Upper lobe of right lung (tissue), 1 donor: Measurements from ENCODE around the gene IL1RN. TPM values are rescaled to one million over a fixed set of nuclear protein-coding genes. Genes with fewer than 3 reads are reported as not detected.

ENCODE experiments used
- ATAC-seq: fragments of 200-7000 bp; cut with Tn5 transposase; one replicate; pipeline ENCODE4 v1.9.1; 2020; ENCODE audit warnings: mild to moderate bottlenecking, moderate library complexity
- DNase-seq: peaks from one replicate; pipeline ENCODE4 v3.0.0-alpha.2; 2020
- H3K27ac ChIP-seq: fragments of 200-600 bp; one replicate; pipeline ENCODE4 v1.8.0; 2022
- H3K27me3 ChIP-seq: fragments of 200-600 bp; one replicate; pipeline ENCODE4 v1.8.0; 2022; ENCODE audit warnings: mild to moderate bottlenecking
- H3K36me3 ChIP-seq: fragments of 200-600 bp; one replicate; pipeline ENCODE4 v1.8.0; 2022
- H3K4me1 ChIP-seq: fragments of 200-600 bp; one replicate; pipeline ENCODE4 v1.8.0; 2022
- H3K4me3 ChIP-seq: fragments of 200-600 bp; one replicate; pipeline ENCODE4 v1.8.0; 2022; ENCODE audit warnings: mild to moderate bottlenecking
- H3K9me3 ChIP-seq: fragments of 200-600 bp; one replicate; pipeline ENCODE4 v1.8.0; 2022
- intact Hi-C: fragments of 100-400 bp; cut with DNase I; formaldehyde crosslinking; loops from one replicate; pipeline ENCODE4 v1.11.0; 2022
- total RNA-seq: library from RNA; stranded (reverse); fragmentation: NEBNext Ultra II Directional; extraction: Animal tissue kit (Norgen Biotek cat#: 25700); gene quantifications from one replicate; pipeline ENCODE4 v1.2.1, GENCODE V29; 2021
- TF ChIP-seq, protein P1 (sequence below): fragments of 200-600 bp; IDR thresholded peaks from one replicate; pipeline ENCODE4 v1.8.0; 2022; ENCODE audit warnings: antibody characterized with exemption
- donor health status: DM: no; HTN: yes; CAD: no; lungs with severe emphysema.

The IL1RN gene
- total RNA-seq, 1 donor from 2014 or later = 41.7 TPM

DNA sequence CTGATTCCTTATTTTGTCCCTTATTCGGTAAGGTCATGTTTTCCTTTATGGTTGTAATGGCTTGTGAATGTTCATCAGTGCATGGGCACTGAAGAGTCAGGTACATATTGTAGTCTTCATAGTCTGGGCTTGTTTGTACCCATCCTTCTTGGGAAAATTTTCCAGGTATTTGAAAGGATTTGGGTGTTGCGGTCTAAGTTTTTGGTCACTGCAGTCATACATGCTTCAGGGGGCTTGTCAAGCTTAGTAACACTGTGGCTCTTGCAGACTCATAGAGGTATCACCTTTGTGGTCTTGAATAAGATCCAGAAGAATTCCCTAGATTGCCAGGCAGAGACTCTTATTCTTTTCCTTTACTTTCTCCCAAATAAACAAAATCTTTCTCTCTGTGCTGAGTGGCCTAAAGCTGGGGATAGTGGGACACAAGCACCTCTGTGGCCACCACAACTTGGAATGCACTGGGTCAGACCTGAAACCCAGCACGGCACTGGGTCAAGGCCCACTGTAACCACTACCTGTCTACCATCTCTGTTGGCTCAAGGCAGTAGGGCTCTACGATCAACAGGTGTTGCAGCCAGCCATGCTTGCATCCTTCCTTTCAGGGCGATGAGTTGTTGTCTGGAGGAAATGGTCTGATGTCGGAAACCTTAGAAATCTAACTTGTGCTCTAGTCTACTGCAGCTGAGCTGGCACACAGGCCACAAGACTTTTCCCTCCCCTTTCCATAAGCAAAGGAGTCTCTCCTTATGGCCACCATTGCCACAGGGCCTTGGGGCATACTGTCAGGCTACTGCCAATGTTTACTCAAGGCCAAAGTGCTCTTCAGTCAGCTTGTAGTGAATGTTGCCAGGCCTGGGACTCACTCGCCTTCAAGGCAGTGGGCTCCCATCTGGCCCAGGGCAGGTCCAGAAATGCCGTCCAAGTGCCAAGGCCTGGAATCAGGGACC lies 21.5 kb downstream of the IL1RN start:
- Histone ChIP-seq H3K27me3 (no peaks in the 10 kb centered on the region), H3K4me3 (no peak overlapping the region), H3K9me3 (no peaks in the 10 kb centered on the region), H3K4me1 (no peaks in the 10 kb centered on the region), H3K36me3 (no peaks in the 10 kb centered on the region), H3K27ac (no peak overlapping the region)
- no peak for DNase-seq
- intact Hi-C loops = no loop called here
- peak; percentile 31 for ATAC-seq
- TF ChIP-seq, protein P1, sequence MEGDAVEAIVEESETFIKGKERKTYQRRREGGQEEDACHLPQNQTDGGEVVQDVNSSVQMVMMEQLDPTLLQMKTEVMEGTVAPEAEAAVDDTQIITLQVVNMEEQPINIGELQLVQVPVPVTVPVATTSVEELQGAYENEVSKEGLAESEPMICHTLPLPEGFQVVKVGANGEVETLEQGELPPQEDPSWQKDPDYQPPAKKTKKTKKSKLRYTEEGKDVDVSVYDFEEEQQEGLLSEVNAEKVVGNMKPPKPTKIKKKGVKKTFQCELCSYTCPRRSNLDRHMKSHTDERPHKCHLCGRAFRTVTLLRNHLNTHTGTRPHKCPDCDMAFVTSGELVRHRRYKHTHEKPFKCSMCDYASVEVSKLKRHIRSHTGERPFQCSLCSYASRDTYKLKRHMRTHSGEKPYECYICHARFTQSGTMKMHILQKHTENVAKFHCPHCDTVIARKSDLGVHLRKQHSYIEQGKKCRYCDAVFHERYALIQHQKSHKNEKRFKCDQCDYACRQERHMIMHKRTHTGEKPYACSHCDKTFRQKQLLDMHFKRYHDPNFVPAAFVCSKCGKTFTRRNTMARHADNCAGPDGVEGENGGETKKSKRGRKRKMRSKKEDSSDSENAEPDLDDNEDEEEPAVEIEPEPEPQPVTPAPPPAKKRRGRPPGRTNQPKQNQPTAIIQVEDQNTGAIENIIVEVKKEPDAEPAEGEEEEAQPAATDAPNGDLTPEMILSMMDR = no peak

DNA sequence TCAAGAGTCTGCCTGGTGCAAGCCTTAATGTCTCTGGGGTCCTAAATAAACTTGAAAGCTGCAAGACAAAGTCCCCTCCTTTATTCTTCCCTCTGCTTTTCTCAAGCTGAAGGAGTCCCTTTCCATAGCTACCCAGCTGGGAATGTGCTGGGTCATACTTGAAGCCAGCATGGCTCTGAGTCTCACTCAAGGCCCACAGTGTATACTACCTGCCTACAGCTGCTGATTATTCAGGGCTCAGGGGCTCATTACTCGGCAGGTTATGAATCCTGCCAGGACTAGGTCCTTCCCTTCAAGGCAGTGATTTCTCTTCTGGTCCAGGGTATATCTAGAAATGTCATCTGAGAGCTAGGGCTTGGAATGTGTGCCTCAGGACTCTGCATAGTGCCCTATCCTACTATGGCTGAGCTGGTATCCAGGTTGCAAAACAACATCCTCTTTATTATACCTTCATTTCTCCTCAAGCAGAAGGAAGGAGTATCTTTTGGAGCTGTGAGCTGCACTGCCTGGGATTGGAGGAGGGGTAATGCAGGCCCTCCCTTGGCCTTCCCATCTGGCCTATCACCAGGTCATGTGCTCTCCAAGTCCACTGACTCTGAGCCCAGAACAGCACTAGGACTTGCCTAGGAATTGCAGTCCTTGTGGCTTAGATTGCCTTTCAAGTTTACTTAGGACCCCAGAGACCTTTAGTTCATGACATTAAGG lies 22.3 kb downstream of the IL1RN start:
- H3K4me1 ChIP-seq = no peaks in the 10 kb centered on the region
- H3K36me3 ChIP-seq = no peaks in the 10 kb centered on the region
- DNase-seq (no peak), ATAC-seq (peak; percentile 13)
- intact Hi-C loops = no loop called here
- TF ChIP-seq, protein P1 = no peak
- H3K27ac ChIP-seq = no peak overlapping the region
- no peak overlapping the region for H3K4me3 ChIP-seq
- H3K27me3 ChIP-seq = no peaks in the 10 kb centered on the region
- H3K9me3 ChIP-seq = no peaks in the 10 kb centered on the region

DNA sequence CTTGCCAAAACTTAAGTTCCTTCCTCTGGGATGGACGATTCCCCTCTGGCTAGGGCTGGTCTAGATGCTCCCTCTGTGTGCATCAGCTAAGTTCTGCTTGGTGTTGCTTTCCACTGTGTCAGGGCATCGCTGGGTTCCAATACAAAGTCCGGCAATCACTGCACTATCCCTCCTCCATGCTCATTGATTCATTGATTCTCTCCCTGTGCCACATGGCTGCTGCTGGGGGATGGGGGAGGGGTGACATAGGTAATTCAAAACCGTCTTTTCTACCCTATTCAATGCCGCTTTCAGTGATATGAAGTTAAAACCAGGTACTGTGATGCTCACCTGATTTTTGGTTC lies 22.8 kb downstream of the IL1RN start:
- ATAC-seq (no peak), DNase-seq (no peak)
- H3K27ac ChIP-seq = no peak overlapping the region
- intact Hi-C loops = no loop called here
- H3K36me3 ChIP-seq = no peaks in the 10 kb centered on the region
- TF ChIP-seq, protein P1 = no peak
- no peaks in the 10 kb centered on the region for H3K4me1 ChIP-seq
- H3K9me3 ChIP-seq = no peaks in the 10 kb centered on the region
- H3K27me3 ChIP-seq = no peaks in the 10 kb centered on the region
- H3K4me3 ChIP-seq = no peak overlapping the region

DNA sequence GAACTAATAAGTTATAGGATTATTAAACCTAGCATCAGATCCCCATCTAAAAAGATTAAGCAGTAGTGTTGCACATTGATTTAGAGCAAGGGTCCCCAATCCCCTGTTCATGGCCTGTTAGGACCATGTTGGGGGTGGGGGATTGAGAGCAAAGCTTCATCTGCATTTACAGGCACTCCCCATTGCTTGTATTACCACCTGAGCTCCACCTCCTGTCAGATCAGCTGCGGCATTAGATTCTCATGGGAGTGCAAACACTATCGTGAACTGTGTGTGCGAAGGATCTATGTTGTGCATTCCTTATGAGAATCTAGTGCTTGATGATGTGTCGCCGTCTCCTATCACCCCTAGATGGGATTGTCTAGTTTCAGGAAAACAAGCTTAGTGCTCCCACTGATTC lies 27.9 kb downstream of the IL1RN start:
- Histone ChIP-seq H3K4me1 (peaks cover 10% of the 10 kb centered on the region), H3K4me3 (no peak overlapping the region), H3K27ac (no peak overlapping the region), H3K9me3 (no peaks in the 10 kb centered on the region), H3K27me3 (no peaks in the 10 kb centered on the region), H3K36me3 (no peaks in the 10 kb centered on the region)
- DNase-seq (no peak), ATAC-seq (no peak)
- TF ChIP-seq, protein P1 = no peak
- intact Hi-C loops = no loop called here

DNA sequence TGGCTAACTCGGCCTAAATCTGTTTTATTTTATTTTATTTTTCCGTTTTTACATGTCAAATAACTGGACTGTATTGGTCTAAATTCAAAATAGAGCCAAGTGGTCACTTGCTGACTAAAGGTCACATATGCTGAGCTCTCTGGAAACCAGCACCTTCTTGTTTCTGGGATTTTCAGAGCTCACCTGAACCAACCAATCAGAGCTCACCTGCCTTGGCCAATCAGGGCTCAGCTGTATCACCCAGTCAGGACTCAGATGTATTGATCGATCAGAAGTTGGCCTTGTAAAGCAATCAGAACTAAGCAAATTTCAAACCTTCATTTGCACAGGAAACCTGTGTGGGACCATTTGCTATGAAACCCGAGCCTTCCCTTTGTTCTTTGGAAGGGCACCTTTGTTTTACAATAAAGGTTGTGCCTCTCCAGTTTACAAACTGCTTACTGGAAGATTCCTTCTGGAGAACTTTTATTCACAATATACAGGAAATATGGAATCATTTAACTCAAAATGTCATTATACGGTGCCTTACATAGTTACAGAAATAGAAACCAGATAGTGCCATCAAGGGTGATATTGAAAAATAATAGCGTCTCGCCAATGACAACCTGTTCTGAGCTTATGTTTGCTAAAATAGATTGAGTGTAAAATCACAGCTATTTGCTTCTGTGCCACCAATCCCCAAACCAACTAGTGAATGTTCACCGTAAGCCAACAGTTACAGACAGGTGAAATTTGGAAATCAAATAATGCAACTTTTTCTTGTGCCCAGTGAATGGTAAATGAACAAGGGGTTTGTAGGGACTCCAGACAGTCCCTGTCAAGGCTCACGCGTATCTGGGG lies 29.1 kb downstream of the IL1RN start:
- peak overlapping the region; percentile 42 for H3K4me3 ChIP-seq
- peaks cover 10% of the 10 kb centered on the region for H3K4me1 ChIP-seq
- ATAC-seq (no peak), DNase-seq (no peak)
- no peaks in the 10 kb centered on the region for H3K36me3 ChIP-seq
- intact Hi-C loops = no loop called here
- TF ChIP-seq, protein P1 = no peak
- peak overlapping the region; percentile 71 for H3K27ac ChIP-seq
- no peaks in the 10 kb centered on the region for H3K27me3 ChIP-seq
- H3K9me3 ChIP-seq = no peaks in the 10 kb centered on the region
